ENCODE data around the gene CSNK1D. TPM values are rescaled to one million over a fixed set of nuclear protein-coding genes. Genes with fewer than 3 reads are reported as not detected.

CSNK1D gene
- total RNA-seq, 1 experiment from 2014 or later = 137 TPM

- H2BK5ac ChIP-seq (ENCODE audit: insufficient read length, low read length) = no peak overlapping the region
- no peak overlapping the region for H3K27ac ChIP-seq (ENCODE audit: insufficient read length, low read depth, low read length)
- H4K20me1 ChIP-seq (ENCODE audit: control insufficient read depth, insufficient read depth, insufficient read length) = no peaks in the 10 kb centered on the region
- H3K4me2 ChIP-seq (ENCODE audit: insufficient read depth, insufficient read length, low read length) = no peak overlapping the region
- H4K5ac ChIP-seq (ENCODE audit: insufficient read length, low read depth, low read length) = no peak overlapping the region
- H4K8ac ChIP-seq (replicated peaks; ENCODE audit: insufficient read length, low read depth, low read length) = no peak overlapping the region
- Mint-ChIP-seq H3K9me3 (no peaks in the 10 kb centered on the region), H3K4me3 (no peak overlapping the region), H3K27ac (no peak overlapping the region), H3K36me3 (ENCODE audit: insufficient read depth in 1 of 3, low read depth in 3 of 3) (no peaks in the 10 kb centered on the region), H3K27me3 (ENCODE audit: low read depth) (peaks cover 45% of the 10 kb centered on the region), H3K4me1 (peaks cover 12 to 35% of the 10 kb centered on the region in 2 experiments; a peak in 3 of 4 replicates)
- no peak overlapping the region for H3T11ph ChIP-seq (ENCODE audit: low read length)
- no CpG with 5 or more reads among the region's 36 CpGs for WGBS (ENCODE audit: extremely low coverage, insufficient read length, low lambda C conversion rate)
- no peaks in the 10 kb centered on the region for H3K9me3 ChIP-seq (ENCODE audit: control insufficient read depth, low read depth, low read length)
- H2AK5ac ChIP-seq (ENCODE audit: insufficient read length, low read length) = no peak overlapping the region
- no peak overlapping the region for H2BK120ac ChIP-seq (ENCODE audit: low read depth, low read length, poor library complexity, severe bottlenecking)
- no peak overlapping the region for H2BK15ac ChIP-seq (ENCODE audit: low read depth, low read length)
- no peak for DNase-seq
- H3K14ac ChIP-seq (ENCODE audit: insufficient read depth, low read length) = no peak overlapping the region; the same call in 1 of the 2 replicates
- no peak overlapping the region for H2AFZ ChIP-seq (ENCODE audit: low read length)
- TF ChIP-seq CTCF (conservative IDR thresholded peaks at IDR 0.05) = no peak
- no peak overlapping the region for H3K18ac ChIP-seq (ENCODE audit: insufficient read length, low read depth, low read length)
- H2BK12ac ChIP-seq (ENCODE audit: insufficient read length, low read depth, low read length) = no peak overlapping the region
- no peak overlapping the region for H3K9ac ChIP-seq (ENCODE audit: extremely low read depth, insufficient read length, low read length)
- H2BK20ac ChIP-seq (ENCODE audit: low read depth, low read length, poor library complexity, severe bottlenecking) = no peak overlapping the region
- no peak overlapping the region for H3K23ac ChIP-seq (ENCODE audit: insufficient read length, low read depth, low read length)
- no peaks in the 10 kb centered on the region; the same call in 1 of the 2 replicates for H3K4me1 ChIP-seq (ENCODE audit: insufficient read depth, low read length)
- H3K27me3 ChIP-seq (ENCODE audit: insufficient read depth, low read length) = no peaks in the 10 kb centered on the region
- peaks cover 7% of the 10 kb centered on the region for H3K23me2 ChIP-seq (ENCODE audit: insufficient read length, low read depth, low read length, poor library complexity, severe bottlenecking)
- no peaks in the 10 kb centered on the region for H3K79me1 ChIP-seq (ENCODE audit: insufficient read depth, low read depth, low read length, poor library complexity, severe bottlenecking)
- H3K79me2 ChIP-seq (ENCODE audit: insufficient read depth, low read length) = no peaks in the 10 kb centered on the region
- H3K4ac ChIP-seq (ENCODE audit: low read depth, low read length) = no peak overlapping the region
- no peak overlapping the region for H3K56ac ChIP-seq (ENCODE audit: insufficient read length, low read depth, low read length)
- H4K91ac ChIP-seq (ENCODE audit: insufficient read length, low read depth, low read length) = no peak overlapping the region
These were observed 24.4 kb upstream of the CSNK1D start for GRCh38 chr17:82297714-82298537.

Data from H9 (cell line).